Fibroblast of skin of back (primary cell): ENCODE measurements around the gene SRSF12. TPM values are rescaled to one million over a fixed set of nuclear protein-coding genes. Genes with fewer than 3 reads are reported as not detected.
A peak's percentile ranks its signal among the peaks of the same experiment; 100 is the strongest.

Experiments
- DNase-seq: peaks from one replicate; pipeline ENCODE4 v3.0.0-alpha.2; 2013
- polyA plus RNA-seq, 2 experiments: library from polyadenylated mRNA; unstranded; fragments of 120-200 nt; gene quantifications; one replicate each; pipeline ENCODE4 v1.2.1, GENCODE V29; 2013; ENCODE audit not compliant: insufficient read length in 2 of 2

The SRSF12 gene
- 1.3 TPM for polyA plus RNA-seq (2013, experiment 1 of 2; ENCODE audit: insufficient read length)
- 1.2 TPM for polyA plus RNA-seq (2013, experiment 2 of 2; ENCODE audit: insufficient read length)

- peak; percentile 54 for DNase-seq
These were observed at the start of gene SRSF12 for GRCh38 chr6:89117211-89118108. TSS of gene SRSF12 (minus strand) at chr6:89118071. CDS start at chr6:89117887, 184 bp downstream.

GRCh38 chr6:89162047-89162371, 44.1 kb upstream of the SRSF12 start:
- DNase-seq = no peak

GRCh38 chr6:89161326-89162046, 43.6 kb upstream of the SRSF12 start:
- no peak for DNase-seq

GRCh38 chr6:89160331-89161092, 42.6 kb upstream of the SRSF12 start:
- no peak for DNase-seq

GRCh38 chr6:89154131-89154530, 36.3 kb upstream of the SRSF12 start:
- DNase-seq = peak; percentile 61

GRCh38 chr6:89148016-89148750, 30.3 kb upstream of the SRSF12 start:
- DNase-seq = peak; percentile 32

GRCh38 chr6:89146718-89147700, 29.1 kb upstream of the SRSF12 start:
- DNase-seq = peak; percentile 81

GRCh38 chr6:89145956-89146717, 28.3 kb upstream of the SRSF12 start, which contains the start of gene PM20D2:
TSS of gene PM20D2 (plus strand) at chr6:89146055. CDS start at chr6:89146145, 90 bp downstream.
- peak; percentile 59 for DNase-seq

- DNase-seq = peak; percentile 33
These were observed 27.5 kb upstream of the SRSF12 start for GRCh38 chr6:89145091-89145955.

- DNase-seq = peak; percentile 48
These were observed 26.6 kb upstream of the SRSF12 start for GRCh38 chr6:89144354-89144906.

GRCh38 chr6:89140347-89141156, 22.7 kb upstream of the SRSF12 start:
- DNase-seq = peak; percentile 70

- DNase-seq = peak; percentile 62
These were observed 21.9 kb upstream of the SRSF12 start for GRCh38 chr6:89139509-89140346.

- no peak for DNase-seq
These were observed 20.3 kb upstream of the SRSF12 start for GRCh38 chr6:89138173-89138572.

GRCh38 chr6:89134723-89135122, 16.9 kb upstream of the SRSF12 start:
- DNase-seq = no peak

- DNase-seq = no peak
These were observed 16.1 kb upstream of the SRSF12 start for GRCh38 chr6:89133981-89134380.

GRCh38 chr6:89132057-89132456, 14.2 kb upstream of the SRSF12 start:
- DNase-seq = no peak

- no peak for DNase-seq
These were observed 13.7 kb upstream of the SRSF12 start for GRCh38 chr6:89131599-89131998.
